GM21576 (cell line): ENCODE results near the gene PPFIA1.
"Not testable (repeated sequence)": the region's sequence is repeated elsewhere in the genome, so short reads cannot be mapped to it uniquely, and the experiment has no call there.

Experiments
- ATAC-seq: cut with Tn5 transposase; IDR thresholded peaks from one replicate; pipeline ENCODE4 v1.9.1; 2021; ENCODE audit warnings: mild to moderate bottlenecking, moderate library complexity; ENCODE audit not compliant: unreplicated experiment

Gene PPFIA1

GRCh38 chr11:70250876-70251658 lies 19.4 kb upstream of the PPFIA1 start:
- no peak for ATAC-seq

GRCh38 chr11:70251659-70252321 lies 18.7 kb upstream of the PPFIA1 start:
- ATAC-seq = no peak

GRCh38 chr11:70252844-70253243 lies 17.6 kb upstream of the PPFIA1 start:
- peak; percentile 47 for ATAC-seq

GRCh38 chr11:70255477-70256116 lies 14.9 kb upstream of the PPFIA1 start:
- ATAC-seq = no peak

GRCh38 chr11:70259077-70259476 lies 11.4 kb upstream of the PPFIA1 start:
- not testable (repeated sequence) for ATAC-seq

- ATAC-seq = no peak
Measured at GRCh38 chr11:70262951-70263350, 7.5 kb upstream of the PPFIA1 start.

- ATAC-seq = no peak
Measured at GRCh38 chr11:70263363-70263762, 7.1 kb upstream of the PPFIA1 start.

- no peak for ATAC-seq
Measured at GRCh38 chr11:70265341-70265740, 5.1 kb upstream of the PPFIA1 start.

GRCh38 chr11:70267405-70267950 lies 3.0 kb upstream of the PPFIA1 start:
- ATAC-seq = no peak

- ATAC-seq = no peak
Measured at GRCh38 chr11:70268526-70268925, 2.0 kb upstream of the PPFIA1 start.

- ATAC-seq = peak; percentile 38
Measured at GRCh38 chr11:70270877-70271648, 573 bp downstream of the PPFIA1 start.

- ATAC-seq = no peak
Measured at GRCh38 chr11:70271649-70271953, 1.1 kb downstream of the PPFIA1 start.

GRCh38 chr11:70272009-70272408 lies 1.5 kb downstream of the PPFIA1 start:
- no peak for ATAC-seq

GRCh38 chr11:70278994-70279393 lies 8.5 kb downstream of the PPFIA1 start:
- ATAC-seq = no peak

- ATAC-seq = no peak
Measured at GRCh38 chr11:70281156-70281609, 10.7 kb downstream of the PPFIA1 start.

- ATAC-seq = no peak
Measured at GRCh38 chr11:70282012-70282411, 11.5 kb downstream of the PPFIA1 start.

- no peak for ATAC-seq
Measured at GRCh38 chr11:70288721-70289120, 18.2 kb downstream of the PPFIA1 start.

- no peak for ATAC-seq
Measured at GRCh38 chr11:70289582-70289981, 19.1 kb downstream of the PPFIA1 start.

- ATAC-seq = no peak
Measured at GRCh38 chr11:70290361-70291065, 20.0 kb downstream of the PPFIA1 start.

- no peak for ATAC-seq
Measured at GRCh38 chr11:70292166-70292565, 21.7 kb downstream of the PPFIA1 start.
